Measurements from ENCODE around the gene NIN. TPM values are rescaled to one million over a fixed set of nuclear protein-coding genes. Genes with fewer than 3 reads are reported as not detected.

NIN gene
- total RNA-seq, 1 experiment from 2014 or later = 26.6 TPM

DNA sequence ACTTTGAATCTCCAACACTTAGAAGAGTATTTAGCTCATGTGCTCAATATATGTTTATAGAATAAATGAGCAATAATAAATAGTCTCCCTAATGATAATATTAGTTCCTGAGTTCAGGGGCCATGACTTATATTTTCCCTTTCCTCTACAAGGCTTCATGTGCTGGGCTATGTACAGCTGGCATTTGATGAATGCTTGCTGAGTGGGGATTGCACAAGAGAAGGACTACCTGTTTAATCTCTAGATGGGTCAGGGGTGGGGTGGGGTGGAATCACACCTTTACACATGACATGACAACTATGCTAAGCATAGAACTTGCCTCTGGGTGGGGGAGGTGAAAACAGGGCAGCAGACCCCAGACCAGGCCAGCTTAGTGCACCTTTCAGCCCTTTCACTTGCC is 33.3 kb upstream of the NIN start:
- H3K4me3 Mint-ChIP-seq (ENCODE audit: low read depth, unreplicated experiment) = no peak overlapping the region
- intact Hi-C loops (cut with micrococcal nuclease; ENCODE audit: unreplicated experiment) = loop anchor here (5.0 kb wide), 1 partner anchor 262 kb away; no protein-coding TSS in a partner anchor
- CTCF ChIA-PET = no interaction called here

DNA sequence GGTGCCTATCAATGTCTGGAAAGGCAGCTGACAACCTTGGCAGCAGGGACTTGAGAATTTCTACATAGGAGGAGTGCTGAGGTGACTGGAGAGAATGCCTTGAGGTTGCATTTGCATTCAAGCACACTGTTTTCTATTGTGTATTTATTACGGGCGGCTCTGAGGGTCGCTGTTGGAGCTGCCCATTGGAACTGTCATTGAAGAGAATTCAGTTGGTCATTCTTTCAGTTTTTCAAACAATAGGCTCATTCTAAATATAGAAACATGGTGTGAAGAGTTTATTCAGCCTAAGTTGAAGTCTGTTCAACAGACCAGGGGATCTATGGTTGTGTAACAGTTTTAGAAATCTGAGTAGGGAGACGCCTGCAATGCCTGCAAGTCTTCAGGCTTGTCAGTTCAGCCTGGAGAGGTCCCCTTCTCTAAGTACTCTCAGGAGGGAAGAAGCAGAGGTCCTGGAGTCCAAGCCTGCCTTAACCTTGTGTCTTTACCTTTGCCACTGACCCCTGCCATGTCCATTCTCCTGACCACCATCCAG is 31.1 kb upstream of the NIN start:
- no peaks in the 10 kb centered on the region for H3K4me1 Mint-ChIP-seq (ENCODE audit: low read depth, unreplicated experiment)
- H3K36me3 Mint-ChIP-seq (ENCODE audit: insufficient read depth, unreplicated experiment) = peaks cover 7% of the 10 kb centered on the region
- no TSS peak for BruUV-seq (replicated peaks)
- no peaks in the 10 kb centered on the region for H3K9me3 Mint-ChIP-seq (ENCODE audit: low read depth, unreplicated experiment)
- no peak overlapping the region for H3K4me3 Mint-ChIP-seq (ENCODE audit: low read depth, unreplicated experiment)
- TF ChIP-seq, protein P1, sequence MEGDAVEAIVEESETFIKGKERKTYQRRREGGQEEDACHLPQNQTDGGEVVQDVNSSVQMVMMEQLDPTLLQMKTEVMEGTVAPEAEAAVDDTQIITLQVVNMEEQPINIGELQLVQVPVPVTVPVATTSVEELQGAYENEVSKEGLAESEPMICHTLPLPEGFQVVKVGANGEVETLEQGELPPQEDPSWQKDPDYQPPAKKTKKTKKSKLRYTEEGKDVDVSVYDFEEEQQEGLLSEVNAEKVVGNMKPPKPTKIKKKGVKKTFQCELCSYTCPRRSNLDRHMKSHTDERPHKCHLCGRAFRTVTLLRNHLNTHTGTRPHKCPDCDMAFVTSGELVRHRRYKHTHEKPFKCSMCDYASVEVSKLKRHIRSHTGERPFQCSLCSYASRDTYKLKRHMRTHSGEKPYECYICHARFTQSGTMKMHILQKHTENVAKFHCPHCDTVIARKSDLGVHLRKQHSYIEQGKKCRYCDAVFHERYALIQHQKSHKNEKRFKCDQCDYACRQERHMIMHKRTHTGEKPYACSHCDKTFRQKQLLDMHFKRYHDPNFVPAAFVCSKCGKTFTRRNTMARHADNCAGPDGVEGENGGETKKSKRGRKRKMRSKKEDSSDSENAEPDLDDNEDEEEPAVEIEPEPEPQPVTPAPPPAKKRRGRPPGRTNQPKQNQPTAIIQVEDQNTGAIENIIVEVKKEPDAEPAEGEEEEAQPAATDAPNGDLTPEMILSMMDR (IDR thresholded peaks at IDR 0.05; ENCODE audit: unreplicated experiment) = no peak
- CTCF ChIA-PET = no interaction called here
- no peak for DNase-seq
- no peak overlapping the region for H3K27ac Mint-ChIP-seq (ENCODE audit: unreplicated experiment)
- intact Hi-C loops (cut with micrococcal nuclease; ENCODE audit: unreplicated experiment) = loop anchor here (5.0 kb wide), 1 partner anchor 260 kb away; no protein-coding TSS in a partner anchor
- peaks cover 7% of the 10 kb centered on the region for H3K27me3 Mint-ChIP-seq (ENCODE audit: unreplicated experiment)

More for the DNA sequence above, 33.3 kb upstream of the NIN start:
- no peak for DNase-seq
- TF ChIP-seq, protein P1 (IDR thresholded peaks at IDR 0.05; ENCODE audit: unreplicated experiment) = no peak
- no TSS peak for BruUV-seq (replicated peaks)
- Mint-ChIP-seq H3K27me3 (ENCODE audit: unreplicated experiment) (peaks cover 9% of the 10 kb centered on the region), H3K4me1 (ENCODE audit: low read depth, unreplicated experiment) (no peaks in the 10 kb centered on the region), H3K9me3 (ENCODE audit: low read depth, unreplicated experiment) (no peaks in the 10 kb centered on the region), H3K27ac (ENCODE audit: unreplicated experiment) (no peak overlapping the region), H3K36me3 (ENCODE audit: insufficient read depth, unreplicated experiment) (peaks cover 7% of the 10 kb centered on the region)

DNA sequence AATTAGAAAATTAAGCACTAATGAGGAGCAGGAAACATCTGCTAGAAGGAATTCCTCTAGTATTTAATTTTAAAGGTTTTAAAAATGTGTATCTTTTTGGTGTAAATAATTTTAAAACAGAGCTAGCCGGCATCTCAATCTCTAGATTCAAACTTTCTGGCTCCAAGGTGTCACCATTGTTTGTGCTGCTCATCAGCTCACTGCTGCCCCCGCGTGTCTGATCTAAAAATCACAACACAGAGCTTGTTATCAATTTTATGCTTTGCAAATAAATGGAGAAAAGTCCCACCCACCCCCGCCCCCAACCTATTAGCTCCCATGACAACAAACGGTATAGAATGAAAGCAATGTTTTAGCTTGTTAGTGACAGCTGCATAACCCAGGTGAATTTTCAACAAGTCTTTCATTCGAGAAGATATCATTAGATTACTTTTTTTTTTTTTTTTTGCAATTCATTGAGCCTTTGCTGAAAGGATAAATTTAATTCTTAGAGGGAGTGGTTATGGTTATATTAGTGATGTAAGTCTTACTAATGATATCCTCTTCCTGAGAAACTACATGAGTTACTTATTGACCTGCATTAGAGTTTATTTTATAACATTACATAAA is 29.6 kb upstream of the NIN start:
- H3K4me3 Mint-ChIP-seq (ENCODE audit: low read depth, unreplicated experiment) = peak overlapping the region; percentile 67
- H3K36me3 Mint-ChIP-seq (ENCODE audit: insufficient read depth, unreplicated experiment) = peaks cover 7% of the 10 kb centered on the region
- H3K27me3 Mint-ChIP-seq (ENCODE audit: unreplicated experiment) = no peaks in the 10 kb centered on the region
- intact Hi-C loops (cut with micrococcal nuclease; ENCODE audit: unreplicated experiment) = loop anchor here (5.0 kb wide), 1 partner anchor 258 kb away; no protein-coding TSS in a partner anchor
- H3K9me3 Mint-ChIP-seq (ENCODE audit: low read depth, unreplicated experiment) = no peaks in the 10 kb centered on the region
- H3K27ac Mint-ChIP-seq (ENCODE audit: unreplicated experiment) = no peak overlapping the region
- peak; percentile 84 for DNase-seq
- no peaks in the 10 kb centered on the region for H3K4me1 Mint-ChIP-seq (ENCODE audit: low read depth, unreplicated experiment)
- CTCF ChIA-PET = interaction anchor here (0.7 to 1.9 kb wide), 18 partner anchors 8 to 928 kb away, joined by 3 to 17 read pairs (median 4); partner anchors contain the start of genes NIN and PYGL
- no TSS peak for BruUV-seq (replicated peaks)
- TF ChIP-seq, protein P1 (IDR thresholded peaks at IDR 0.05; ENCODE audit: unreplicated experiment) = peak; percentile 55

DNA sequence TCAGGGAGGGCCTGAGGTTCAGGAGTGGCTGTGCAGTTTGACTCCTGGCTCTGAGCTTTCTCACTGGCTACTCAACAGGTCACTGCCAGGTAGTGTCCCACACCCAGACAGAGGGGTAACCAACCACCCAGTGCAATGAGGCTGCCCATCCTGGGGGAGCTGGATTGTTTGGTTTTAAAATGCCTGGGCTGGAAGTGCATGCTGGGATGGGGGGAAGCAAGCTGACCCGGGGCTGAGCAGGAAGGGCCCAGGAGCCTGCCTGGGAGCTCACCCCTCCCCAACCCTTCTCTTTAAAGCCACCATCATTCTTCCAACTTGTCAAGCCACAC is 28.3 kb upstream of the NIN start:
- H3K9me3 Mint-ChIP-seq (ENCODE audit: low read depth, unreplicated experiment) = no peaks in the 10 kb centered on the region
- DNase-seq = no peak
- BruUV-seq (replicated peaks) = no TSS peak
- intact Hi-C loops (cut with micrococcal nuclease; ENCODE audit: unreplicated experiment) = no loop called here
- no peak overlapping the region for H3K27ac Mint-ChIP-seq (ENCODE audit: unreplicated experiment)
- no peaks in the 10 kb centered on the region for H3K27me3 Mint-ChIP-seq (ENCODE audit: unreplicated experiment)
- H3K4me3 Mint-ChIP-seq (ENCODE audit: low read depth, unreplicated experiment) = peak overlapping the region; percentile 67
- TF ChIP-seq, protein P1 (IDR thresholded peaks at IDR 0.05; ENCODE audit: unreplicated experiment) = no peak
- H3K4me1 Mint-ChIP-seq (ENCODE audit: low read depth, unreplicated experiment) = no peaks in the 10 kb centered on the region
- peaks cover 7% of the 10 kb centered on the region for H3K36me3 Mint-ChIP-seq (ENCODE audit: insufficient read depth, unreplicated experiment)
- CTCF ChIA-PET = interaction anchor here (0.6 to 1.9 kb wide), 5 partner anchors 82 to 1221 kb away, joined by 3 to 17 read pairs (median 4); no protein-coding TSS in a partner anchor
